ENCODE data around the gene HELZ2.

The HELZ2 gene

GRCh38 chr20:63529861-63530787, 43.9 kb downstream of the HELZ2 start:
- in situ Hi-C loops (cut with HindIII; ENCODE audit: low sequenced_read_pairs) = loop anchor here (10.0 kb wide), 1 partner anchor 65 kb away; no protein-coding TSS in a partner anchor

GRCh38 chr20:63529180-63529860, 44.7 kb downstream of the HELZ2 start:
- in situ Hi-C loops (cut with HindIII; ENCODE audit: low sequenced_read_pairs) = no loop called here

GRCh38 chr20:63527184-63527583, 46.9 kb downstream of the HELZ2 start:
- in situ Hi-C loops (cut with HindIII; ENCODE audit: low sequenced_read_pairs) = no loop called here

- in situ Hi-C loops (cut with HindIII; ENCODE audit: low sequenced_read_pairs) = no loop called here
Observed at GRCh38 chr20:63525971-63526370, 48.1 kb downstream of the HELZ2 start.

GRCh38 chr20:63525185-63525584, 48.9 kb downstream of the HELZ2 start:
- in situ Hi-C loops (cut with HindIII; ENCODE audit: low sequenced_read_pairs) = no loop called here
